Measurements from ENCODE around the gene MSI2. TPM values are rescaled to one million over a fixed set of nuclear protein-coding genes. Genes with fewer than 3 reads are reported as not detected.
A peak's percentile ranks its signal among the peaks of the same experiment; 100 is the strongest.

The MSI2 gene
- total and polyA plus RNA-seq, 2 donors (not counting 1 experiment from before 2014, with no cell fraction given): 16.1 to 196 TPM

GRCh38 chr17:57662041-57662440, 405.7 kb downstream of the MSI2 start:
- no CpG with 5 or more reads among the region's 2 CpGs for WGBS (ENCODE audit: insufficient coverage)
- Mint-ChIP-seq H3K4me1 (peaks cover 33% of the 10 kb centered on the region), H3K27me3 (no peaks in the 10 kb centered on the region), H3K4me3 (no peak overlapping the region), H3K9me3 (ENCODE audit: insufficient read depth) (no peaks in the 10 kb centered on the region), H3K27ac (no peak overlapping the region)
- H3K36me3 ChIP-seq (replicated peaks in 1 of 2; ENCODE audit: control extremely low read depth in 1 of 2, control insufficient read depth in 1 of 2, extremely low read depth in 1 of 2, insufficient read depth in 2 of 2, low read length in 1 of 2): peaks cover 0 to 5% of the 10 kb centered on the region in 2 experiments
- no peaks in the 10 kb centered on the region for H3K9me3 ChIP-seq (ENCODE audit: control extremely low read depth in 1 of 3, control insufficient read depth in 2 of 3, insufficient read depth in 1 of 3, low read length in 2 of 3)
- no peak for ATAC-seq (ENCODE audit: low read depth)
- no peaks in the 10 kb centered on the region for H4K20me1 ChIP-seq (ENCODE audit: control insufficient read depth, insufficient read depth, low read length, poor library complexity, severe bottlenecking)
- no peaks in the 10 kb centered on the region for H3K79me2 ChIP-seq (ENCODE audit: control insufficient read depth, insufficient read depth, low read length)
- no peak overlapping the region for H3K4me2 ChIP-seq (replicated peaks; ENCODE audit: low read depth, low read length, poor library complexity, severe bottlenecking)
- H3K27me3 ChIP-seq (replicated peaks in 1 of 4; ENCODE audit: control extremely low read depth in 1 of 4, control insufficient read depth in 3 of 4, insufficient read depth in 4 of 4, low read length in 3 of 4): no peaks in the 10 kb centered on the region
- POLR2A ChIA-PET: no interaction called here
- intact Hi-C loops (cut with micrococcal nuclease): no loop called here
- H3K4me3 ChIP-seq (ENCODE audit: control extremely low read depth in 1 of 5, extremely low read depth in 1 of 5, insufficient read depth in 1 of 5, low read depth in 2 of 5, low read length in 4 of 5): no peak overlapping the region
- TF ChIP-seq CTCF (IDR thresholded peaks at IDR 0.05): no peak
- TF ChIP-seq EZH2 (IDR thresholded peaks at IDR 0.05; ENCODE audit: borderline replicate concordance, insufficient read depth, low read depth, low read length, poor library complexity, severe bottlenecking): no peak
- H3K27ac ChIP-seq (ENCODE audit: low read length in 2 of 2): no peak overlapping the region
- H3K9ac ChIP-seq (ENCODE audit: low read length): no peak overlapping the region
- DNase-seq: no peak
- no peak overlapping the region for H2AFZ ChIP-seq (ENCODE audit: insufficient read depth, low read depth, low read length, poor library complexity, severe bottlenecking)
- CTCF ChIA-PET: interaction anchor here (1.4 to 6.5 kb wide), 3 partner anchors 9 to 418 kb away, joined by 4 to 43 read pairs (median 12); no protein-coding TSS in a partner anchor
- peaks cover 24 to 31% of the 10 kb centered on the region in 2 donors for H3K4me1 ChIP-seq (ENCODE audit: control insufficient read depth in 2 of 2, insufficient read depth in 2 of 2, low read length in 2 of 2)

GRCh38 chr17:57662644-57663308, 406.5 kb downstream of the MSI2 start:
- Mint-ChIP-seq H3K4me3 (peak overlapping the region; percentile 72), H3K9me3 (ENCODE audit: insufficient read depth) (no peaks in the 10 kb centered on the region), H3K27ac (peak overlapping the region; percentile 85), H3K27me3 (no peaks in the 10 kb centered on the region), H3K4me1 (peaks cover 35% of the 10 kb centered on the region)
- no peaks in the 10 kb centered on the region for H3K9me3 ChIP-seq (ENCODE audit: control extremely low read depth in 1 of 3, control insufficient read depth in 2 of 3, insufficient read depth in 1 of 3, low read length in 2 of 3)
- H2AFZ ChIP-seq (ENCODE audit: insufficient read depth, low read depth, low read length, poor library complexity, severe bottlenecking): no peak overlapping the region
- H3K4me2 ChIP-seq (replicated peaks; ENCODE audit: low read depth, low read length, poor library complexity, severe bottlenecking): no peak overlapping the region
- no peaks in the 10 kb centered on the region for H4K20me1 ChIP-seq (ENCODE audit: control insufficient read depth, insufficient read depth, low read length, poor library complexity, severe bottlenecking)
- no peaks in the 10 kb centered on the region for H3K27me3 ChIP-seq (replicated peaks in 1 of 4; ENCODE audit: control extremely low read depth in 1 of 4, control insufficient read depth in 3 of 4, insufficient read depth in 4 of 4, low read length in 3 of 4)
- no peak overlapping the region for H3K27ac ChIP-seq (ENCODE audit: low read length in 2 of 2)
- H3K4me3 ChIP-seq (ENCODE audit: control extremely low read depth in 1 of 5, extremely low read depth in 1 of 5, insufficient read depth in 1 of 5, low read depth in 2 of 5, low read length in 4 of 5): no peak overlapping the region
- H3K9ac ChIP-seq (ENCODE audit: low read length): no peak overlapping the region
- WGBS (ENCODE audit: insufficient coverage): 97% methylated on average over 14 of the region's 21 CpGs
- POLR2A ChIA-PET: no interaction called here
- peaks cover 0 to 5% of the 10 kb centered on the region in 2 experiments for H3K36me3 ChIP-seq (replicated peaks in 1 of 2; ENCODE audit: control extremely low read depth in 1 of 2, control insufficient read depth in 1 of 2, extremely low read depth in 1 of 2, insufficient read depth in 2 of 2, low read length in 1 of 2)
- no peaks in the 10 kb centered on the region for H3K79me2 ChIP-seq (ENCODE audit: control insufficient read depth, insufficient read depth, low read length)
- no peak for TF ChIP-seq EZH2 (IDR thresholded peaks at IDR 0.05; ENCODE audit: borderline replicate concordance, insufficient read depth, low read depth, low read length, poor library complexity, severe bottlenecking)
- TF ChIP-seq CTCF (IDR thresholded peaks at IDR 0.05): no peak
- H3K4me1 ChIP-seq (ENCODE audit: control insufficient read depth in 2 of 2, insufficient read depth in 2 of 2, low read length in 2 of 2): peaks cover 24 to 37% of the 10 kb centered on the region in 2 donors
- intact Hi-C loops (cut with micrococcal nuclease): no loop called here
- peak; percentile 57 for DNase-seq
- CTCF ChIA-PET: interaction anchor here (1.0 to 6.5 kb wide), 3 partner anchors 8 to 419 kb away, joined by 3 to 43 read pairs (median 12); no protein-coding TSS in a partner anchor
- peak; percentile 76 for ATAC-seq (ENCODE audit: low read depth)

Data from B cell (primary cell).